HG02571 (cell line): ENCODE results near the gene KSR1.
"Not testable (repeated sequence)": the region's sequence is repeated elsewhere in the genome, so short reads cannot be mapped to it uniquely, and the experiment has no call there.

Experiments
- ATAC-seq: cut with Tn5 transposase; IDR thresholded peaks from one replicate; pipeline ENCODE4 v1.9.1; 2021; ENCODE audit warnings: mild to moderate bottlenecking, moderate library complexity; ENCODE audit not compliant: unreplicated experiment

KSR1 gene

GRCh38 chr17:27628376-27628775, 172.1 kb downstream of the KSR1 start:
- no peak for ATAC-seq

GRCh38 chr17:27629260-27629659, 173.0 kb downstream of the KSR1 start:
- ATAC-seq = not testable (repeated sequence)

- no peak for ATAC-seq
These were observed 174.6 kb downstream of the KSR1 start, which contains the start of gene LGALS9 for GRCh38 chr17:27630607-27631410. TSS of gene LGALS9 (plus strand) at chr17:27631188. CDS start at chr17:27631266, 78 bp downstream.

GRCh38 chr17:27631411-27631760, 175.1 kb downstream of the KSR1 start:
- no peak for ATAC-seq

GRCh38 chr17:27631897-27632725, 175.9 kb downstream of the KSR1 start:
- ATAC-seq = no peak

GRCh38 chr17:27632766-27633165, 176.5 kb downstream of the KSR1 start:
- ATAC-seq = not testable (repeated sequence)

GRCh38 chr17:27633312-27634025, 177.2 kb downstream of the KSR1 start:
- ATAC-seq = no peak

GRCh38 chr17:27634026-27634335, 177.7 kb downstream of the KSR1 start:
- no peak for ATAC-seq

- ATAC-seq = no peak
These were observed 178.5 kb downstream of the KSR1 start for GRCh38 chr17:27634776-27635175.

- ATAC-seq = no peak
These were observed 179.1 kb downstream of the KSR1 start for GRCh38 chr17:27635275-27635823.

- not testable (repeated sequence) for ATAC-seq
These were observed 179.8 kb downstream of the KSR1 start for GRCh38 chr17:27636005-27636520.

GRCh38 chr17:27637818-27638217, 181.6 kb downstream of the KSR1 start:
- ATAC-seq = not testable (repeated sequence)

GRCh38 chr17:27638415-27638914, 182.2 kb downstream of the KSR1 start:
- not testable (repeated sequence) for ATAC-seq

- ATAC-seq = no peak
These were observed 184.5 kb downstream of the KSR1 start for GRCh38 chr17:27640790-27641189.

- no peak for ATAC-seq
These were observed 188.3 kb downstream of the KSR1 start for GRCh38 chr17:27644586-27644985.

- not testable (repeated sequence) for ATAC-seq
These were observed 189.4 kb downstream of the KSR1 start for GRCh38 chr17:27645621-27646020.

GRCh38 chr17:27646232-27646631, 190.0 kb downstream of the KSR1 start:
- no peak for ATAC-seq

GRCh38 chr17:27647765-27648164, 191.5 kb downstream of the KSR1 start:
- ATAC-seq = no peak

GRCh38 chr17:27649111-27649571, 192.9 kb downstream of the KSR1 start:
- not testable (repeated sequence) for ATAC-seq

GRCh38 chr17:27649929-27650328, 193.7 kb downstream of the KSR1 start:
- no peak for ATAC-seq

- no peak for ATAC-seq
These were observed 194.6 kb downstream of the KSR1 start for GRCh38 chr17:27650836-27651235.
